LNCAP (cell line): Measurements from ENCODE around the gene MSI1.

ENCODE experiments used
- CTCF ChIP-seq: fragments of 450-650 bp; IDR thresholded peaks from 2 replicates; pipeline ENCODE4 v1.5.1; 2017; ENCODE audit warnings: mild to moderate bottlenecking

MSI1 gene

GRCh38 chr12:120323772-120324171 is 45.2 kb downstream of the MSI1 start:
- TF ChIP-seq CTCF, result no peak

GRCh38 chr12:120321382-120322202 is 47.4 kb downstream of the MSI1 start:
- no peak for TF ChIP-seq CTCF

- peak; percentile 60 for TF ChIP-seq CTCF
These were observed 51.5 kb downstream of the MSI1 start for GRCh38 chr12:120317224-120318105.

- no peak for TF ChIP-seq CTCF
These were observed 52.2 kb downstream of the MSI1 start for GRCh38 chr12:120316798-120317223.

- peak; percentile 47 for TF ChIP-seq CTCF
These were observed 54.7 kb downstream of the MSI1 start for GRCh38 chr12:120314220-120314619.

- peak; percentile 90 for TF ChIP-seq CTCF
These were observed 66.8 kb downstream of the MSI1 start, which contains the start of gene SIRT4 for GRCh38 chr12:120301962-120302815. TSS of gene SIRT4 (plus strand) at chr12:120302321. CDS start at chr12:120303562, 1,241 bp downstream.
